SU-DHL-6 (cell line): ENCODE measurements around the gene SLC41A3.

ENCODE experiments used
- H2AFZ ChIP-seq: fragments of 200-600 bp; sonication (generic); 2 replicates; pipeline ENCODE4 v1.6.1; 2014; ENCODE audit warnings: low read depth, mild to moderate bottlenecking, moderate library complexity, mixed read lengths, antibody characterized with exemption, low read length; ENCODE audit not compliant: severe bottlenecking
- H3F3A ChIP-seq: fragments of 200-600 bp; shearing (Covaris generic); 2 replicates; pipeline ENCODE4 v1.6.0; 2016; ENCODE audit warnings: antibody characterized with exemption, mild to moderate bottlenecking; ENCODE audit not compliant: insufficient read depth
- H3K27ac ChIP-seq: fragments of 200-600 bp; sonication (generic); 2 replicates; pipeline ENCODE4 v1.5.1; 2016; ENCODE audit warnings: low read depth, mild to moderate bottlenecking, low read length, moderate library complexity, mixed read lengths
- H3K27me3 ChIP-seq: fragments of 200-600 bp; sonication (generic), shearing (Covaris generic); 2 replicates; pipeline ENCODE4 v1.6.0; 2014; ENCODE audit warnings: mild to moderate bottlenecking, low read length
- H3K36me3 ChIP-seq: fragments of 200-600 bp; sonication (generic); 2 replicates; pipeline ENCODE4 v1.6.1; 2014; ENCODE audit warnings: mild to moderate bottlenecking, low read length, mixed read lengths
- H3K4me2 ChIP-seq: fragments of 300-600, 200-600 bp; shearing (Covaris generic), sonication (generic); 2 replicates; pipeline ENCODE4 v1.6.0; 2014; ENCODE audit warnings: low read length, low read depth, mild to moderate bottlenecking; ENCODE audit not compliant: poor library complexity, severe bottlenecking
- H3K4me3 ChIP-seq: fragments of 200-600 bp; sonication (generic); 2 replicates; pipeline ENCODE4 v1.5.1; 2014; ENCODE audit warnings: antibody characterized with exemption, low read length, mild to moderate bottlenecking, mixed read lengths; ENCODE audit not compliant: insufficient read depth, poor library complexity, severe bottlenecking
- H3K79me2 ChIP-seq: fragments of 200-600 bp; sonication (generic); 2 replicates; pipeline ENCODE4 v1.6.1; 2014; ENCODE audit warnings: mild to moderate bottlenecking, low read length, moderate library complexity; ENCODE audit not compliant: insufficient read depth
- H3K9ac ChIP-seq: fragments of 200-600 bp; sonication (generic); 2 replicates; pipeline ENCODE4 v1.7.0; 2014; ENCODE audit warnings: mild to moderate bottlenecking, low read length
- H3K9me2 ChIP-seq: fragments of 200-600 bp; sonication (generic); replicated peaks from 2 replicates; pipeline ENCODE4 v1.6.1; 2014; ENCODE audit warnings: low read length; ENCODE audit not compliant: insufficient read depth
- H3K9me3 ChIP-seq: fragments of 200-600 bp; sonication (generic); 2 replicates; pipeline ENCODE4 v1.6.1; 2014; ENCODE audit warnings: low read length, mixed read lengths; ENCODE audit not compliant: insufficient read depth
- H4K20me1 ChIP-seq: fragments of 200-600 bp; sonication (generic); 2 replicates; pipeline ENCODE4 v1.6.1; 2014; ENCODE audit warnings: low read depth, mild to moderate bottlenecking, antibody characterized with exemption, low read length, moderate library complexity, mixed read lengths
- CTCF ChIP-seq: fragments of 200-600 bp; sonication (generic); IDR thresholded peaks from one replicate; pipeline ENCODE4 v1.5.1; 2017; ENCODE audit warnings: antibody characterized with exemption, mild to moderate bottlenecking, low read length, moderate library complexity; ENCODE audit not compliant: insufficient read depth, poor library complexity, severe bottlenecking
- EZH2phosphoT487 ChIP-seq: fragments of 200-600 bp; sonication (generic), shearing (Covaris generic); conservative IDR thresholded peaks from 2 replicates; pipeline ENCODE4 v1.6.1; 2018; ENCODE audit warnings: mild to moderate bottlenecking, antibody characterized with exemption, low read length, moderate library complexity, mixed read lengths

SLC41A3 gene

DNA sequence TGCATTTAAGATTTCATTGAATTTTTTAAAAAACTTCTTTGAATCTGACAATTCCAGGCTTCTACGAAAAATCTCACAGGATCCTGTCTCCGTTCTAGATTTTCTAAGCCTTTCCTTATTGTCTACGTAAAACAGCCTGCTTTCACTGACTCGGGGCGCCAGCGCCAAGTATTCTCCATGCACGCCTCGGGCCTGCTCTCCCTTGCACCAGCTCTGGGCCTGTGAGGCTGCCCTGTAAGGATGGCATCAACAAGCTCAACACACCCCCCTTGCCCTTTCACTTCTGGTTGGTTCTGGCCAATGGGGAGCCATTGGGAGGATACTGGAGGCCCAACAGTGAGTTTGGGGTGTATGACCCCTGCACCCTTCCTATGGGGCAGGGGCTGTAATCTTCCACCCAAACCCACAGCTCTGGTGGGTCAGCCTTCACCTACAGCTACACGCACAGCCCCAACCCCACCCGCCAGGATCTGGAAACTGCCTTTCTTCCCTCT, 47.8 kb downstream of the SLC41A3 start:
- Histone ChIP-seq H3K79me2 (no peaks in the 10 kb centered on the region), H4K20me1 (no peaks in the 10 kb centered on the region), H3K4me3 (no peak overlapping the region), H2AFZ (no peak overlapping the region), H3F3A (no peaks in the 10 kb centered on the region), H3K9me2 (no peaks in the 10 kb centered on the region), H3K27ac (no peak overlapping the region), H3K4me2 (no peak overlapping the region), H3K36me3 (no peaks in the 10 kb centered on the region), H3K9ac (no peak overlapping the region), H3K27me3 (no peaks in the 10 kb centered on the region), H3K9me3 (no peaks in the 10 kb centered on the region)
- TF ChIP-seq EZH2phosphoT487 (no peak), CTCF (no peak)

- Histone ChIP-seq H3K9ac (no peak overlapping the region), H3K9me3 (no peaks in the 10 kb centered on the region), H2AFZ (no peak overlapping the region), H3K27ac (no peak overlapping the region), H3K79me2 (no peaks in the 10 kb centered on the region), H3K4me2 (no peak overlapping the region), H3F3A (no peaks in the 10 kb centered on the region), H3K36me3 (no peaks in the 10 kb centered on the region), H3K27me3 (no peaks in the 10 kb centered on the region), H3K9me2 (no peaks in the 10 kb centered on the region), H3K4me3 (no peak overlapping the region), H4K20me1 (no peaks in the 10 kb centered on the region)
- TF ChIP-seq CTCF (no peak), EZH2phosphoT487 (no peak)
Observed at GRCh38 chr3:126035362-126036050, 48.4 kb downstream of the SLC41A3 start.

GRCh38 chr3:126034481-126035361, 49.2 kb downstream of the SLC41A3 start:
- Histone ChIP-seq H3K36me3 (no peaks in the 10 kb centered on the region), H3K79me2 (no peaks in the 10 kb centered on the region), H2AFZ (no peak overlapping the region), H4K20me1 (no peaks in the 10 kb centered on the region), H3K4me3 (no peak overlapping the region), H3K9ac (no peak overlapping the region), H3K9me3 (no peaks in the 10 kb centered on the region), H3K27me3 (no peaks in the 10 kb centered on the region), H3K27ac (no peak overlapping the region), H3K4me2 (no peak overlapping the region), H3F3A (no peaks in the 10 kb centered on the region), H3K9me2 (no peaks in the 10 kb centered on the region)
- no peak for TF ChIP-seq CTCF
- TF ChIP-seq EZH2phosphoT487: no peak
